HepG2 (cell line): ENCODE measurements around the gene KIF15. TPM values are rescaled to one million over a fixed set of nuclear protein-coding genes. Genes with fewer than 3 reads are reported as not detected.

Experiments
- BRF2 ChIP-seq: sonication (generic); formaldehyde crosslinking; IDR thresholded peaks from 2 replicates; pipeline ENCODE4 v1.8.1; 2022; ENCODE audit warnings: mild to moderate bottlenecking, missing genetic modification reagents
- CEBPB ChIP-seq: IDR thresholded peaks from 2 replicates; pipeline ENCODE4 v1.6.1; 2011; ENCODE audit warnings: low read depth, low read length, improper control_type of control experiment, borderline replicate concordance
- DZIP1 ChIP-seq: sonication (generic); formaldehyde crosslinking; IDR thresholded peaks from 2 replicates; pipeline ENCODE4 v1.5.0; 2020; ENCODE audit warnings: mild to moderate bottlenecking, missing genetic modification reagents
- FOSL2 ChIP-seq: sonication (generic); formaldehyde crosslinking; IDR thresholded peaks from 2 replicates; pipeline ENCODE4 v1.4.0; 2020; ENCODE audit warnings: missing genetic modification reagents
- HOMEZ ChIP-seq: IDR thresholded peaks from 2 replicates; pipeline ENCODE4 v1.6.1; 2016; ENCODE audit warnings: low read depth
- MXD1 ChIP-seq: sonication (generic); formaldehyde crosslinking; IDR thresholded peaks from 2 replicates; pipeline ENCODE4 v1.4.0; 2020; ENCODE audit warnings: mild to moderate bottlenecking, missing genetic modification reagents
- RFX3 ChIP-seq: IDR thresholded peaks from 2 replicates; pipeline ENCODE4 v1.6.1; 2016; ENCODE audit warnings: missing biosample characterization, missing genetic modification reagents
- ZBTB42 ChIP-seq: sonication (generic); formaldehyde crosslinking; IDR thresholded peaks from 2 replicates; pipeline ENCODE4 v1.5.0; 2020; ENCODE audit warnings: mild to moderate bottlenecking, missing genetic modification reagents
- ZMAT3 ChIP-seq: sonication (generic); formaldehyde crosslinking; conservative IDR thresholded peaks from 2 replicates; pipeline ENCODE4 v1.7.0; 2021; ENCODE audit warnings: missing genetic modification reagents
- ZNF124 ChIP-seq: sonication (generic); formaldehyde crosslinking; IDR thresholded peaks from 2 replicates; pipeline ENCODE4 v1.4.0; 2020; ENCODE audit warnings: missing genetic modification reagents
- ZNF687 ChIP-seq: sonication (generic); formaldehyde crosslinking; IDR thresholded peaks from 2 replicates; pipeline ENCODE4 v1.5.1; 2020; ENCODE audit warnings: mild to moderate bottlenecking, missing genetic modification reagents, moderate library complexity
- polyA plus RNA-seq, 8 experiments: library from polyadenylated mRNA; depleted of rRNA in 3 of 8; stranded (reverse) in 7 of 8; unstranded in 1 of 8; fragments of >200 nt; fragmentation: Illumina TruSeq in 4 of 8; extraction: Trizol in 4 of 8; gene quantifications; 2 replicates each; pipeline versions ENCODE4 v1.2.1 to v1.2.3, GENCODE V29; 2011 to 2016; ENCODE audit warnings: low read depth in 4 of 8, missing spikeins in 1 of 8, mixed read lengths in 1 of 8; ENCODE audit not compliant: insufficient read depth in 1 of 8
- total RNA-seq, 5 experiments: library from RNA; depleted of rRNA; stranded (reverse); fragments of >200 nt; fragmentation: Illumina TruSeq; extraction: Trizol; gene quantifications; 2 replicates each; pipeline ENCODE4 v1.2.3, GENCODE V29; 2016; ENCODE audit warnings: low read depth in 1 of 5

KIF15 gene
- total and polyA plus RNA-seq, 2 of the 13 experiments (the other 11 are each of a cell fraction or from before 2014, with no cell fraction given), result 4.8 to 33.8 TPM

GRCh38 chr3:44880284-44880683 is 118.7 kb downstream of the KIF15 start (continued):
- no peak for TF ChIP-seq HOMEZ (CRISPR knock-in tag)
- no peak for TF ChIP-seq DZIP1
- TF ChIP-seq ZNF687 (CRISPR knock-in tag), result no peak
- no peak for TF ChIP-seq MXD1 (CRISPR knock-in tag)
- TF ChIP-seq BRF2 (CRISPR knock-in tag), result no peak
- TF ChIP-seq ZMAT3 (CRISPR knock-in tag), result no peak
- no peak for TF ChIP-seq RFX3 (CRISPR knock-in tag)
- TF ChIP-seq ZBTB42 (CRISPR knock-in tag), result no peak
- no peak for TF ChIP-seq CEBPB
- TF ChIP-seq ZNF124 (CRISPR knock-in tag), result no peak
- no peak for TF ChIP-seq FOSL2 (CRISPR knock-in tag)
